A549 (cell line): ENCODE data around the gene PDE10A. TPM values are rescaled to one million over a fixed set of nuclear protein-coding genes. Genes with fewer than 3 reads are reported as not detected.
"Not testable (repeated sequence)": the region's sequence is repeated elsewhere in the genome, so short reads cannot be mapped to it uniquely, and the experiment has no call there.

Source experiments
- ATAC-seq, 2 experiments: fragments of 200-7000 bp in 1 of 2; fragments of >200 bp in 1 of 2; cut with Nextera tagmentation in 1 of 2; cut with Tn5 transposase in 1 of 2; 3 replicates each; pipeline versions ENCODE4 v1.8.0 to v1.9.1; 2018 to 2020; ENCODE audit warnings: mild to moderate bottlenecking in 1 of 2, moderate library complexity in 1 of 2
- CTCF ChIA-PET: fragments of 300-600 bp; sonication (Branson Sonifier 250); formaldehyde crosslinking; extraction: SDS; loops from one replicate; lab custom pipeline; 2021; ENCODE audit warnings: antibody characterized with exemption, inconsistent platforms; lab: Yijun Ruan, JAX
- POLR2A ChIA-PET: fragments of 350-600 bp; formaldehyde crosslinking; extraction: SDS; loops from one replicate; lab custom pipeline; 2021; ENCODE audit warnings: antibody characterized with exemption, inconsistent platforms; lab: Yijun Ruan, JAX
- DNase-seq, 2 experiments: peaks; one replicate each; pipeline versions ENCODE4 v3.0.0 to v3.0.0-alpha.2; 2011 to 2016; ENCODE audit warnings: low read depth in 1 of 2, low spot score in 1 of 2
- FAIRE-seq: peaks from 2 replicates; lab custom pipeline; 2011; peaks lifted over from hg19 to GRCh38; lab: Jason Lieb, UNC
- H3K27ac ChIP-seq, 2 experiments: fragments of >200 bp; sonication (Bioruptor Twin); formaldehyde crosslinking; 3 replicates each; pipeline ENCODE4 v1.5.1; 2016 to 2017
- H3K4me1 ChIP-seq: fragments of >200 bp; sonication (Bioruptor Twin); formaldehyde crosslinking; 3 replicates; pipeline ENCODE4 v1.6.1; 2016
- H3K4me2 ChIP-seq: fragments of >200 bp; sonication (Bioruptor Twin); formaldehyde crosslinking; 3 replicates; pipeline ENCODE4 v1.6.1; 2016
- H3K4me3 ChIP-seq: fragments of >200 bp; sonication (Bioruptor Twin); formaldehyde crosslinking; 3 replicates; pipeline ENCODE4 v1.5.1; 2016
- H3K9me3 ChIP-seq: fragments of >200 bp; sonication (Bioruptor Twin); formaldehyde crosslinking; 3 replicates; pipeline ENCODE4 v1.6.1; 2016
- BCL3 ChIP-seq: fragments of >200 bp; sonication (Bioruptor Twin); formaldehyde crosslinking; IDR thresholded peaks from 3 replicates; pipeline ENCODE4 v1.6.1; 2016
- CBX2 ChIP-seq: fragments of 200-600 bp; sonication (generic); IDR thresholded peaks from 2 replicates; pipeline ENCODE4 v1.6.1; 2016; ENCODE audit warnings: low read depth, mild to moderate bottlenecking, borderline replicate concordance
- E2F6 ChIP-seq: IDR thresholded peaks from 2 replicates; pipeline ENCODE4 v1.6.1; 2012; ENCODE audit warnings: low read depth, borderline replicate concordance
- EHMT2 ChIP-seq: fragments of 200-600 bp; sonication (generic); IDR thresholded peaks from 2 replicates; pipeline ENCODE4 v1.6.1; 2016; ENCODE audit warnings: antibody characterized with exemption, low read depth, mild to moderate bottlenecking, moderate library complexity
- HDAC2 ChIP-seq: fragments of 200-600 bp; sonication (generic); IDR thresholded peaks from 2 replicates; pipeline ENCODE4 v1.6.1; 2016
- HEYL ChIP-seq: fragments of 250-450 bp; sonication (Bioruptor Pico); IDR thresholded peaks from 2 replicates; pipeline ENCODE4 v1.8.0; 2021; ENCODE audit warnings: mild to moderate bottlenecking, moderate library complexity
- HOXB13 ChIP-seq: fragments of 250-450 bp; sonication (Bioruptor Pico); IDR thresholded peaks from 2 replicates; pipeline ENCODE4 v1.5.0; 2020; ENCODE audit warnings: low read depth, mild to moderate bottlenecking, moderate library complexity
- JUNB ChIP-seq: fragments of >200 bp; sonication (Bioruptor Twin); formaldehyde crosslinking; IDR thresholded peaks from 2 replicates; pipeline ENCODE4 v1.6.1; 2016
- KDM5A ChIP-seq: fragments of 200-600 bp; sonication (generic); IDR thresholded peaks from 2 replicates; pipeline ENCODE4 v1.6.1; 2016; ENCODE audit warnings: antibody characterized with exemption, mild to moderate bottlenecking
- MAFK ChIP-seq: fragments of 450-650 bp; IDR thresholded peaks from 2 replicates; pipeline ENCODE4 v1.6.1; 2014; ENCODE audit not compliant: partially characterized antibody
- MYC ChIP-seq: IDR thresholded peaks from 2 replicates; pipeline ENCODE4 v1.6.1; 2012; ENCODE audit warnings: mild to moderate bottlenecking, inconsistent platforms, low read length, improper control_type of control experiment, borderline replicate concordance
- NR3C1 ChIP-seq: fragments of >200 bp; sonication (Bioruptor Twin); formaldehyde crosslinking; IDR thresholded peaks from 3 replicates; pipeline ENCODE4 v1.6.1; 2017
- POLR2AphosphoS2 ChIP-seq: conservative IDR thresholded peaks from 2 replicates; pipeline ENCODE4 v1.6.1; 2012; ENCODE audit warnings: low read length, improper control_type of control experiment, inconsistent platforms
- RAD21 ChIP-seq, 2 experiments: fragments of >200 bp in 1 of 2; sonication (Bioruptor Twin) in 1 of 2; formaldehyde crosslinking in 1 of 2; IDR thresholded peaks in 1 of 2; conservative IDR thresholded peaks in 1 of 2; 2 replicates in 1 of 2; 3 replicates in 1 of 2; pipeline ENCODE4 v1.6.1; 2012 to 2018; ENCODE audit warnings: inconsistent platforms in 1 of 2
- RNF2 ChIP-seq: fragments of 200-600 bp; sonication (generic); IDR thresholded peaks from 2 replicates; pipeline ENCODE4 v1.6.1; 2016; ENCODE audit warnings: low read depth, mild to moderate bottlenecking, antibody characterized with exemption, moderate library complexity, borderline replicate concordance
- SMC3 ChIP-seq: fragments of >200 bp; sonication (Bioruptor Twin); formaldehyde crosslinking; IDR thresholded peaks from 3 replicates; pipeline ENCODE4 v1.6.1; 2018; ENCODE audit warnings: inconsistent platforms
- TFCP2L1 ChIP-seq: fragments of 250-450 bp; sonication (Bioruptor Pico); IDR thresholded peaks from 2 replicates; pipeline ENCODE4 v1.5.0; 2021; ENCODE audit warnings: mild to moderate bottlenecking
- TP53 ChIP-seq: fragments of 250-450 bp; sonication (Bioruptor Pico); IDR thresholded peaks from 2 replicates; pipeline ENCODE4 v1.5.0; 2021; ENCODE audit warnings: mild to moderate bottlenecking, moderate library complexity
- ZNF302 ChIP-seq: fragments of 250-450 bp; sonication (Bioruptor Pico); IDR thresholded peaks from 2 replicates; pipeline ENCODE4 v1.9.0; 2021; ENCODE audit warnings: inconsistent platforms, mild to moderate bottlenecking, moderate library complexity
- ZSCAN20 ChIP-seq: fragments of 250-450 bp; sonication (Bioruptor Pico); IDR thresholded peaks from 2 replicates; pipeline ENCODE4 v1.8.0; 2022; ENCODE audit warnings: mild to moderate bottlenecking, moderate library complexity
- WGBS: methylation state at CpG from one replicate; pipeline ENCODE4 v1.1.6; 2017; ENCODE audit errors: missing lambda C conversion rate; 5-methylcytosine and 5-hydroxymethylcytosine counted together
- polyA plus RNA-seq, 4 experiments: library from polyadenylated mRNA; depleted of rRNA in 3 of 4; stranded (reverse); fragments of >200 nt; fragmentation: RNase III in 1 of 4; extraction: RNeasy Plus Mini Kit Qiagen cat#74134 plus additional on column Dnase treatment in 1 of 4; gene quantifications; 2 replicates in 3 of 4; 3 replicates in 1 of 4; pipeline ENCODE4 v1.2.3, GENCODE V29; 2011 to 2017

Gene PDE10A
- polyA plus RNA-seq, 2 of the 4 experiments (the other 2 are of a cell fraction): 44.9 to 92.5 TPM

GRCh38 chr6:165478581-165478980 is 184.5 kb downstream of the PDE10A start:
- 95% methylated on average over 1 of the region's 1 CpG for WGBS
- H3K4me1 ChIP-seq: no peaks in the 10 kb centered on the region
- no peak for ATAC-seq
- TF ChIP-seq BCL3: no peak
- no peak for TF ChIP-seq JUNB
- TF ChIP-seq MAFK: no peak
- no peak for TF ChIP-seq ZSCAN20 (CRISPR knock-in tag)
- no peak for TF ChIP-seq MYC
- TF ChIP-seq RNF2: no peak
- TF ChIP-seq RAD21 (conservative IDR thresholded peaks at IDR 0.05 in 1 of 2, IDR thresholded peaks at IDR 0.05 in 1 of 2): no peak
- TF ChIP-seq HDAC2: no peak
- no peak for TF ChIP-seq TFCP2L1
- TF ChIP-seq HOXB13: no peak
- H3K4me3 ChIP-seq: no peak overlapping the region
- no peaks in the 10 kb centered on the region for H3K9me3 ChIP-seq
- ChIA-PET CTCF (no interaction called here), POLR2A (no interaction called here)
- no peak for FAIRE-seq
- DNase-seq: no peak
- H3K4me2 ChIP-seq: no peak overlapping the region
- H3K27ac ChIP-seq: no peak overlapping the region

- H3K4me1 ChIP-seq: 0 out of 3 replicates have a peak, but pooled peaks cover 2% of the 10 kb centered on the region
- POLR2A ChIA-PET: no interaction called here
- TF ChIP-seq NR3C1 (no peak), SMC3 (no peak), CBX2 (no peak), HEYL (no peak), E2F6 (no peak), ZNF302 (CRISPR knock-in tag) (no peak), RAD21 (conservative IDR thresholded peaks at IDR 0.05 in 1 of 2, IDR thresholded peaks at IDR 0.05 in 1 of 2) (no peak), KDM5A (no peak)
- TF ChIP-seq, all 56 proteins: peak for 0
- no peak for ATAC-seq
- no peak overlapping the region for H3K4me3 ChIP-seq
- no peak for FAIRE-seq
- no peak overlapping the region for H3K4me2 ChIP-seq
- H3K9me3 ChIP-seq: no peaks in the 10 kb centered on the region
- 96% methylated on average over 4 of the region's 4 CpGs for WGBS
- no peak for DNase-seq
- H3K27ac ChIP-seq: no peak overlapping the region
- CTCF ChIA-PET: no interaction called here
Measured at GRCh38 chr6:165469483-165469882, 193.6 kb downstream of the PDE10A start.

GRCh38 chr6:165468340-165469235 is 194.5 kb downstream of the PDE10A start:
- POLR2A ChIA-PET: no interaction called here
- H3K27ac ChIP-seq: no peak overlapping the region
- WGBS: 87% methylated on average over 9 of the region's 9 CpGs
- TF ChIP-seq MAFK (no peak), TP53 (CRISPR knock-in tag) (no peak), POLR2AphosphoS2 (no peak), EHMT2 (no peak)
- TF ChIP-seq, all 56 proteins: peak for 0
- 0 out of 3 replicates have a peak, but pooled peaks cover 2% of the 10 kb centered on the region for H3K4me1 ChIP-seq
- DNase-seq (no peak), ATAC-seq (no peak), FAIRE-seq (no peak)
- H3K4me2 ChIP-seq: no peak overlapping the region
- H3K4me3 ChIP-seq: no peak overlapping the region
- no peaks in the 10 kb centered on the region for H3K9me3 ChIP-seq
- CTCF ChIA-PET: no interaction called here

GRCh38 chr6:165463499-165463898 is 199.5 kb downstream of the PDE10A start:
- WGBS: 98% methylated on average over 6 of the region's 6 CpGs
- H3K27ac ChIP-seq, H3K9me3 ChIP-seq, H3K4me2 ChIP-seq, POLR2A ChIA-PET, ATAC-seq, H3K4me3 ChIP-seq, DNase-seq, FAIRE-seq, H3K4me1 ChIP-seq: not testable (repeated sequence)
- CTCF ChIA-PET: interaction anchor here (1.5 kb wide), 1 partner anchor 24 kb away, joined by 4 read pairs; no protein-coding TSS in a partner anchor

GRCh38 chr6:165459605-165460301 is 203.3 kb downstream of the PDE10A start:
- H3K4me1 ChIP-seq, H3K4me3 ChIP-seq, ATAC-seq, FAIRE-seq, DNase-seq, H3K4me2 ChIP-seq, H3K27ac ChIP-seq, POLR2A ChIA-PET, H3K9me3 ChIP-seq: not testable (repeated sequence)
- 88% methylated on average over 10 of the region's 12 CpGs for WGBS
- CTCF ChIA-PET: interaction anchor here (0.7 kb wide), 1 partner anchor 20 kb away, joined by 3 read pairs; no protein-coding TSS in a partner anchor
